SKM-1 treated with dmso at 0.1 percent for 144 hours (cell line): ENCODE results near the gene PCBP3.
A peak's percentile ranks its signal among the peaks of the same experiment; 100 is the strongest.

Experiments used
- DNase-seq: peaks from one replicate; lab custom pipeline; 2025; ENCODE audit not compliant: unreplicated experiment; lab: John Stamatoyannopoulos, UW

PCBP3 gene

DNA sequence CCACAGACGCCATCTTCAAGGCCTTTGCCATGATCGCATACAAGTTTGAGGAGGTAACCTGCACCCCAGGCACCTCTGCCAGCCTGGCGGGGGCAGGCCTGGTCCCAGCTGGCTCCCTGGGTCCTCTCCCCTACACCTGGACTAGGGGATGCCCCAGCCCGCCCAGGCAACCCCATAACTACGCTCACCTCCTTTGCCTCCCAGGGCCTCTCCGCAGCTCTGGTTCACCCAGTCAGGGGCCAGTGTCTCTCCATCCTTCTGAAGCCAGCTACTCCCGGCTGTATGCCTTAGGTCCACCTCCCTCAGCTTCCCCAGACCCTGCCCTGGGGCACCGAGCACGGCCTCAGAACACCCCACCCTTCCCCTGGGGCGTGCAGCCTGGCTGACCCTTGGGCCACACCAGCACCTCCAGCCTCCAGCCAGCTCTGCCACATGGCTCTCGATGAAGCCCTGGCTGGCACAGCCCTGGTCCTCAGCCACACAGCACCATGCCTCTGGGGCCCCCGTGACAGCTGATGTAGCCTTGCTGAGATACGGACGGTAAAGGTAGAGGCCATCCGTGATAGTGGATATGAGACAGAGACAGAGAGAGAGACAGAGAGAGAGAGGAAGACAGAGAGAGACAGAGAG lies 257.7 kb downstream of the PCBP3 start:
- no peak for DNase-seq

- no peak for DNase-seq
Measured at GRCh38 chr21:45902292-45902995, 258.9 kb downstream of the PCBP3 start.

DNA sequence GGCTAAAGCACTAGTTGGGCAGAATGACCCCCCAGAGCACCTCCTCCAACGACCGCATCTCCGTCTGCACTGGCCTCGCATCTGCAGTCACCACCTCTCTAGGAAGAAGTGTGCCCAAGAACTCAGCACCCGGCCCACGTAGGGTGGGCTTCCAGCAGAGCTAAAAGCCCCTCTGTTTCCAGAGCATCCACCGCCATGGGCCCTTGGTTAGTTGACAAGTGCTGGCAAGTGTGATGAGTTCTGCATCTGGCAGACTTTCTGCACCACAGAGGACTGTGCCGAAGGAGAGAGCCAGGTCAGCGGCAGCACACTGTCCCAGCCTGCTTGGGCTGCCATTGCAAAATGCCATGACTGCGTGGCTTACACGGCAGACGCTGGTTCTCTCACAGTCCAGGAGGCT lies 261.7 kb downstream of the PCBP3 start:
- no peak for DNase-seq

- DNase-seq, result no peak
Measured at GRCh38 chr21:45906196-45906805, 262.8 kb downstream of the PCBP3 start.

GRCh38 chr21:45906859-45907258 lies 263.3 kb downstream of the PCBP3 start:
- DNase-seq, result no peak

DNA sequence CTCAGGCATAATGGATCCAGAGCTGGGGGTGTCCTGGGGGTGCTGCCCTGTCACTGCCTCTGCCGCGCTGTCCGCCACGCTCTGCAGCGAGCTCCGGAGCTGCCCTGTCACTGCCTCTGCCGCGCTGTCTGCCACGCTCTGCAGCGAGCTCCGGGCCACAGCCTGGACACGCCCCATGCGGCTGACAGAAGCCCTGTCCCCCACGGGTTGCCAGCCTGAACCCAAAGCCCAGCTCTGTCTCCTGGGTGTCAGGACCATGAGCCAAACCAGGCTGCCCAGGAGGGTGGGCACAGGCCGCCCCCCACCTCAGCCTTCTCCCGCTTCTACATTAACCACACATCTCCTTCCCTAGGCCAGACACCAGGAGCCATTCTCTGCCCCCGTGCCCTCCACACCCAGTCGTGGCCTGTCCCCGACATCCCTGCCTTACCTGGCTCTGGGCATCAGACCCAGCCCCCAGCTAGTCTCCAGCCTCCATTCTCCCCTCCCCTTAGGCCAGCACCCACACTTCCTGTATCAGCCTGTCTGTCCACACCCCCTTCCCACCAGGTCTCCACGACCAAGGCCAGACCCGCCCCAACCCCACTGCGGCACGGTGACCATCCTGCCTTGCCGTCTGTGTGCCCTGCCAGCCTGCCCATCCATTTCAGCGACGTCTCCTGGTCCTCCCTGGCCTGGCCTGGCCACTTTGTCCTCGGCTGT lies 265.2 kb downstream of the PCBP3 start:
- no peak for DNase-seq

DNA sequence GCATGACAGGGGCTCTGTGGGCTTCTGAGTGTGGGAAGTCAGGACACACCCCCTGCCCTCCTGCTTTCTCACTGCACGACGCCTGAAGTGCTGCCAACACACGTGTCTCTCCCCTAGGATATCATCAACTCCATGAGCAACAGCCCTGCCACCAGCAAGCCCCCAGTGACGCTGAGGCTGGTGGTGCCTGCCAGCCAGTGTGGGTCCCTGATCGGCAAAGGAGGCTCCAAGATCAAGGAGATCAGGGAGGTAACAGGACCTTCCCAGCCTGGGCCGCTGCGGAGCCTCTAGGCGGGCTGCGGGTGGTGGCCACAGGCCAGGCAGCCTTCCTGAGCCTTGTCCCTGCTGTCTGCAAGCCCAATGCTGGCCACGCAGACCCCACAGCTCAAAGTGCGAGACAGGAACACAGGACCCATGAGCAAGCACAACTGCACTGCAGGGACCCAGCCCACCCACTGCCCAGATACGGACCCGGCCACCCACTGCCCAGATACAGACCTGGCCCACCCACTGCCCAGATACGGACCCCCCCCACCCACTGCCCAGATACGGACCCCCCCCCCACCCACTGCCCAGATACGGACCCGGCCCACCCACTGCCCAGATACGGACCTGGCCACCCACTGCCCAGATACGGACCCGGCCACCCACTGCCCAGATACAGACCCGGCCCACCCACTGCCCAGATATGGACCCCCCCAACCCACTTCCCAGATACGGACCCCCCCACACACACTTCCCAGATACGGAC lies 265.9 kb downstream of the PCBP3 start:
- DNase-seq, result no peak

DNA sequence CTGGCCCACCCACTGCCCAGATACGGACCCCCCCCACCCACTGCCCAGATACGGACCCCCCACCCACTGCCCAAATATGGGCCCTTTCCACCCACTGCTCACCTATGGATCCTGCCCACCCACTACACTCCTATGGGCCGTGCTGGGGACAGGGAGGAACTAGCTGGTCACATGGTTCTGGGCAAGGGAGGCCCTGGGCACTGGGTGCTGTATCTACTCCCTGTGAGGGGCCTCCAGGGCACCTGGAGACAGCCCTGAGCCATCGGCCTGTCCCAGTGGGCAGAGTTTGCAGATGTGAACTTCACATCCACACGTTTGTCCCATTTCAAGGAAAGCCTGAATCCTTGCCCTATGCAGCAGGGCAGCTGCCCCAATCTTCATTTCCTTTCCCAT lies 266.6 kb downstream of the PCBP3 start:
- DNase-seq, result no peak

- DNase-seq, result no peak
Measured at GRCh38 chr21:45910548-45911221, 267.2 kb downstream of the PCBP3 start.

GRCh38 chr21:45911806-45912325 lies 268.3 kb downstream of the PCBP3 start:
- no peak for DNase-seq

DNA sequence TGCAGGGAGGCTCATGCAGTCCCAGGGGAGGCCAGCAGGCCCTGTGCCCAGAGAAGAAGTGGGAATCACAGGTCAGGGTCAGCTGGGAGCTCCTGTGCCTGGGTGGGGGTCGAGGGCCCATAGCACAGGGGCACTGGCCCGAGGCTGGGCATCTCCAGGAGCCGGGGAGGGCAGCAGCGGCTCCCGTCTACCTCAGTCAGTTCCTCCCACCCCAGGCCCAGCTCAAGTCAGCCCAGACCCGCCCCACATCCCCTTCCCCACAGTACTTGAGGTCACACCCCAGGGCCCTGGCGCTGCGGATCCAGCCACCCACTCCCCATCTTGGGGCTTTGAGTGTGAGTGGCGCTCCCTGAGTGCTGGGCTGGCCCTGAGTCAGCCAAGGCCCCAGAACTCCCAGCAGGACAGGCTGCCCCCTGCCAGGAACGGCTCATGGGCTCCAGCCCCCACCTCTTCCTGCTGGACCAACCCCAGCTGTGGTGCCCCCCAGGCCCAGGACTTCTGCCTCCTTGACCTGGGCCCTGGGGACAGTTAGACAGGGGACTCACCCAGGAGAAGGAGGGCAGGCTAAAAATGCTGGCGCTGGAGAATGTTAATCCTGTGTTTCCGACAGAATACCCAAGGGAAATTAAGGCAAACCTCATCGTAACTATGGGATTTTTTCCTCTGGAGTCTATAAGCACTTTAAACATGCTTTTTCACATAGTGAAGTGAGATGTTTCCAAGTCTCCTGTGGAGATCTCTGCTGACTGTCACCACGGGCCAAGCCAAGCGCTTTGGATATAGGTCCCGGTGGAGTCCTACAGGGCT lies 269.3 kb downstream of the PCBP3 start:
- DNase-seq, result no peak

GRCh38 chr21:45913418-45913765 lies 269.9 kb downstream of the PCBP3 start:
- DNase-seq, result no peak

GRCh38 chr21:45913886-45914285 lies 270.4 kb downstream of the PCBP3 start:
- no peak for DNase-seq

- DNase-seq, result no peak
Measured at GRCh38 chr21:45914321-45914845, 270.9 kb downstream of the PCBP3 start.

DNA sequence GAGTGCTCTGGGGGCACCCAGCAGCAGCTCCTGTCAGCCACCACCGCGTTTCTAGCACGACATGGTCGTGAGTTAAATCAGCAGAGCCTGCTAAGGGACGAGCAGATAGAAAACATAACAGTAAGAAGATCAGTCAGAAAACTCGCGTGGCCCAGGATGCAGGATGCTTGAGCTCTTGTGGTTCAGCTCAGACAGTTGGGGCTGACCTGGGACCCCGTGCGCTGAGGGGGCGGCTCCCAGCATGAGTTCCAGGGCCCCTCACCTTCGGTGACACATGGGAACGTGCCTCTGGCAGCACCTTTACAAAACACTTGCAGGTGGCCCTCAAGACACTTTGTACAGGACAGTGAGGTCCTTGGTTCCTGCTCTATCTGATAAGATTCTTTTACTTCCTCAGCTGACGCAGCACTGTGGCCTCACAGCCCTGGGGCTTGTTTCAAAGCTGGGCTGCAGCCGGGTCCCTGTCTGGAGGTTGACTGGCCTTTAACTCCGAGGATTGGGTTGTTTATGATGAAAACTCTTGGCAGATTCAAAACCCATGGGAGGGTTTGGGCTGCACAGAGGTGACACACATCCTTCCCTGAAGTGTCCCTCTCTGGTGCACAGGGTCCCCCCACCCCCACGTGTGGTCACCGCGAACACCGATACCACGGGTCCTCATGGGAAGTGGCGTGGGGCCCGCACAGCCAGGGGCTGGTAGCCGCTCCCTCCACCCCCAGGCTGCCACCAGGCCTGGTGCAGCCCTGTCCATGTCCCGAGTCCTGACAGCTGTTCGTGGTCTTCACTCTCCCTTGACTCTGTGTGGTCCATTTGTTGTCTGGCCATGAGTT lies 272.7 kb downstream of the PCBP3 start:
- DNase-seq, result peak; percentile 50

DNA sequence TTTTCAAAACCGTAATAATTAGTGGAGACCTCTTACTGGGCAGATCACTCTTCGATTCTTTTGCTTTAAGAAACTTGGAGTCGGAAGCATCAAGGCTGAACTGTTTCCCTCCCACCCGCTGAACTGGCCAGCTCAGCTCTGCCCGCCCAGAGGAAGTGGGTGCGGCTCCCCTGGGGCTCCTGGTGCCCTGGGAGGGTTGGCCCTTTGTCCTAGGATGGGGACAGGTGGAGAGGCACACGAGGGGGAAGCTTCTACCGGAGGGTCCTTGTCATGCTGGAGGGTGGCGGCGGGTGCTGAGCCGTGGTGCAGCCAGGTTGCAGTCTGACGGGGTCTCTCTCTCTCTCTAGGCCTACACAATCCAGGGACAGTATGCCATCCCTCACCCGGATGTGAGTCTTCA lies 273.7 kb downstream of the PCBP3 start:
- no peak for DNase-seq

DNA sequence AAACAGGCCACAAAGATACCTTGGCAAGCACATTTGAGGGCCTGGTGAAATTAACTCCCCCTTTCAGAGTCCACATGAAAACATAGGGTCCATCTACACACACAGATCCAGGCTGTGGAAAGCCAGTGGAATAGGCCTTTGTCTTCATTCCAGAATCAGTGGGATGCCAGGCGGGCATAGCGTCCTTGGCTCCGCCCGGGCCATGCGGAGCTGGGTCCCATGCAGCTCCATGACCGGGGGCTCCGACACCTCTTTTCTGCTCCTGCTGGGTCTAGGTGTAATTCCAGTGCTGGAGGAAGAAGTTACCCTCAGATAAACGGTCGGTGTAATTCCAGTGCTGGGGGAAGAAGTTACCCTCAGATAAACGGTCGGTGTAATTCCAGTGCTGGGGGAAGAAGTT lies 274.5 kb downstream of the PCBP3 start:
- no peak for DNase-seq

DNA sequence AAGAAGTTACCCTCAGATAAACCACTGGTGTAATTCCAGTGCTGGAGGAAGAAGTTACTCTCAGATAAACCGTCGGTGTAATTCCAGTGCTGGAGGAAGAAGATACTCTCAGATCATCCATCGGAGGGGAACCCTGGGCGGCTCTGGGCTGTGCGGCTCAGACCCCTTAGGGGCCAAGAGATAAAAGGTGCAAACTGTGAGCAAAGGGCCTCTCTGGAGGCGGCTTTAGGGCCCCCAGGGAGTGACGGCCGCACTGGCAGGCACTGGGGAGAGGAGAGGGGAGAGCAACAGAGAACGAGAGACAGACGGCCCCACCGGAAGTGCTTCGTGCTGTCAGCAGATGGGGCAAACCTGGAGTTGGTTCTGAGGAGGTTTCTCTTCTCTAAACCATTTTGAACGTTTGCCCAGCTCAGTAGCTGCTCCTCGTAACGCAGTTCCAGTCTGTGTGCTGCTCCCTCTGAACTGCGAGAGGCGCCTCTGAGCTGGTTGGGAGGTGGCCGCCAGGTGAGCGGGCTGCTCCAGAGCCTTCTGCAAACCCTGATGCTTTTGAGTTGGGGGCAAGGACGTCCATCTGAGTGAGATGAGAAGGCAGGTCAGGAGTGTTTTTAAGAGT lies 275.4 kb downstream of the PCBP3 start:
- no peak for DNase-seq
